GM23338 (cell line): ENCODE measurements around the gene LIME1. TPM values are rescaled to one million over a fixed set of nuclear protein-coding genes. Genes with fewer than 3 reads are reported as not detected.

Source experiments
- ATAC-seq: fragments of 200-7000 bp; cut with Tn5 transposase; 3 replicates; pipeline ENCODE4 v1.9.1; 2020
- DNase-seq: peaks from one replicate; pipeline ENCODE4 v3.0.0-alpha.2; 2015; ENCODE audit warnings: low spot score
- H2AFZ ChIP-seq: fragments of 200-600 bp; sonication (generic); 2 replicates; pipeline ENCODE4 v1.8.0; 2016; ENCODE audit warnings: antibody characterized with exemption, mild to moderate bottlenecking, moderate library complexity
- H3F3A ChIP-seq: fragments of 200-600 bp; sonication (generic); replicated peaks from 2 replicates; pipeline ENCODE4 v1.8.0; 2017; ENCODE audit warnings: antibody characterized with exemption, mixed run types, low read depth
- H3K27ac ChIP-seq: fragments of 200-600 bp; sonication (generic); 2 replicates; pipeline ENCODE4 v1.6.1; 2016; ENCODE audit warnings: low read depth
- H3K27me3 ChIP-seq: fragments of 200-600 bp; sonication (generic); 2 replicates; pipeline ENCODE4 v1.8.0; 2016; ENCODE audit warnings: mild to moderate bottlenecking, mixed run types, moderate library complexity; ENCODE audit not compliant: insufficient read depth
- H3K36me3 ChIP-seq: fragments of 200-600 bp; sonication (generic); 2 replicates; pipeline ENCODE4 v1.8.0; 2016; ENCODE audit warnings: mild to moderate bottlenecking; ENCODE audit not compliant: insufficient read depth
- H3K4me1 ChIP-seq: fragments of 200-600 bp; sonication (generic); 2 replicates; pipeline ENCODE4 v1.8.0; 2016; ENCODE audit warnings: mild to moderate bottlenecking, moderate library complexity; ENCODE audit not compliant: insufficient read depth
- H3K4me2 ChIP-seq: fragments of 200-600 bp; sonication (generic); 2 replicates; pipeline ENCODE4 v1.7.1; 2017; ENCODE audit warnings: mixed run types
- H3K4me3 ChIP-seq: fragments of 200-600 bp; sonication (generic); 2 replicates; pipeline ENCODE4 v1.6.1; 2016; ENCODE audit warnings: mixed run types
- H3K79me2 ChIP-seq: fragments of 200-600 bp; sonication (generic); replicated peaks from 2 replicates; pipeline ENCODE4 v1.8.0; 2017; ENCODE audit warnings: mild to moderate bottlenecking; ENCODE audit not compliant: insufficient read depth
- H3K9me2 ChIP-seq: fragments of 200-600 bp; sonication (generic); 2 replicates; pipeline ENCODE4 v1.8.0; 2017; ENCODE audit not compliant: insufficient read depth
- H4K20me1 ChIP-seq: fragments of 200-600 bp; sonication (generic); replicated peaks from 2 replicates; pipeline ENCODE4 v1.8.0; 2017; ENCODE audit warnings: mild to moderate bottlenecking; ENCODE audit not compliant: insufficient read depth
- H3K27ac Mint-ChIP-seq: 2 replicates; pipeline ENCODE4 v1.8.0; 2020; ENCODE audit warnings: inconsistent platforms, mild to moderate bottlenecking, moderate library complexity, mixed read lengths
- H3K27me3 Mint-ChIP-seq: 3 replicates; pipeline ENCODE4 v1.8.0; 2022; ENCODE audit warnings: low read depth, mild to moderate bottlenecking, moderate library complexity, mixed read lengths, inconsistent platforms; ENCODE audit not compliant: insufficient read depth, poor library complexity
- H3K36me3 Mint-ChIP-seq: 3 replicates; pipeline ENCODE4 v1.8.0; 2021; ENCODE audit warnings: low read depth, mild to moderate bottlenecking, inconsistent platforms, moderate library complexity, mixed read lengths
- H3K4me1 Mint-ChIP-seq: 3 replicates; pipeline ENCODE4 v1.8.0; 2020; ENCODE audit warnings: mild to moderate bottlenecking, inconsistent platforms, mixed read lengths
- H3K4me3 Mint-ChIP-seq: 3 replicates; pipeline ENCODE4 v1.8.0; 2021; ENCODE audit warnings: moderate library complexity, mild to moderate bottlenecking, inconsistent platforms, mixed read lengths
- H3K9me3 Mint-ChIP-seq: 3 replicates; pipeline ENCODE4 v1.8.0; 2020; ENCODE audit warnings: moderate library complexity, mild to moderate bottlenecking, inconsistent platforms, mixed read lengths
- CREB1 ChIP-seq: fragments of 250-450 bp; sonication (Bioruptor Pico); IDR thresholded peaks from 2 replicates; pipeline ENCODE4 v1.5.0; 2020; ENCODE audit warnings: low read depth, mild to moderate bottlenecking, moderate library complexity
- ETS1 ChIP-seq: IDR thresholded peaks from 2 replicates; pipeline ENCODE4 v1.6.1; 2016; ENCODE audit warnings: antibody characterized with exemption
- EZH2 ChIP-seq: fragments of 200-600 bp; sonication (generic); IDR thresholded peaks from one replicate; pipeline ENCODE4 v1.8.0; 2017; ENCODE audit warnings: antibody characterized with exemption, mild to moderate bottlenecking, low read depth; ENCODE audit not compliant: unreplicated experiment
- EZH2phosphoT487 ChIP-seq: fragments of 200-600 bp; sonication (generic); IDR thresholded peaks from one replicate; pipeline ENCODE4 v1.8.1; 2018; ENCODE audit warnings: antibody characterized with exemption; ENCODE audit not compliant: unreplicated experiment
- JUNB ChIP-seq: IDR thresholded peaks from one replicate; pipeline ENCODE4 v1.6.1; 2016; ENCODE audit warnings: antibody characterized with exemption; ENCODE audit not compliant: unreplicated experiment
- NANOG ChIP-seq: IDR thresholded peaks from 2 replicates; pipeline ENCODE4 v1.6.1; 2016; ENCODE audit warnings: antibody characterized with exemption, borderline replicate concordance
- POLR2AphosphoS5 ChIP-seq: IDR thresholded peaks from 2 replicates; pipeline ENCODE4 v1.6.1; 2016; ENCODE audit warnings: antibody characterized with exemption, low read depth
- REST ChIP-seq: IDR thresholded peaks from one replicate; pipeline ENCODE4 v1.6.1; 2018; ENCODE audit warnings: antibody characterized with exemption; ENCODE audit not compliant: unreplicated experiment
- STAT1 ChIP-seq: IDR thresholded peaks from one replicate; pipeline ENCODE4 v1.6.1; 2016; ENCODE audit warnings: antibody characterized with exemption; ENCODE audit not compliant: unreplicated experiment
- ZNF114 ChIP-seq: fragments of 250-450 bp; sonication (Bioruptor Pico); IDR thresholded peaks from 2 replicates; pipeline ENCODE4 v1.5.0; 2020; ENCODE audit warnings: mild to moderate bottlenecking, moderate library complexity
- ZNF331 ChIP-seq: fragments of 250-450 bp; sonication (Bioruptor Pico); IDR thresholded peaks from 2 replicates; pipeline ENCODE4 v1.5.0; 2020; ENCODE audit warnings: low read depth, mild to moderate bottlenecking, moderate library complexity
- polyA plus RNA-seq: library from polyadenylated mRNA; unstranded; fragments of >200 nt; fragmentation: Nextera tagmentation; extraction: Ambion mirVana; gene quantifications from 2 replicates; pipeline ENCODE4 v1.2.1, GENCODE V29; 2016
- total RNA-seq: library from RNA; depleted of rRNA; stranded (reverse); fragments of >200 nt; shearing (Covaris generic); gene quantifications from 2 replicates; pipeline ENCODE4 v1.2.3, GENCODE V29; 2014
- TF ChIP-seq, protein P1 (sequence below), 2 experiments: fragments of 200-600 bp in 1 of 2; sonication (generic) in 1 of 2; conservative IDR thresholded peaks; 2 replicates each; pipeline versions ENCODE4 v1.5.1 to v1.6.1; 2016 to 2017; ENCODE audit warnings: antibody characterized with exemption in 2 of 2, low read depth in 2 of 2, mild to moderate bottlenecking in 2 of 2, moderate library complexity in 1 of 2

Gene LIME1
- total and polyA plus RNA-seq, 2 experiments from 2014 or later: 4.7 to 12.2 TPM

DNA sequence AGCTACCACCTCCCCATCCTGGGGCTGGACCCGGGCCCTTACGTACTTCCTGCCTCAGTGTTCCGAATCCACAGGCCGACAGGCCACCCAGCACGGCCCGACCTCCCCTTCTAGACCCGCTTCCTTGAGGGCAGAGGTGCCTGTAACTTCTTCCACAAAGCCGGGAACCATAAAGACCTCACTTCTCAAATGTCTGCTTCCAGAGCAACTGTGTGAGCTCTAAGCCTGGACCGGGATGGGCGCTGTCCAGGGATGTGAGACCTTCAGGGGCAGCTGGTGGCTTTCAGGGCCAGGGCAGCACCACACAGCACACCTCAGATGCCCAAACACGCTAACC is 12.4 kb downstream of the LIME1 start:
- Mint-ChIP-seq H3K36me3 (peaks cover under 1% of the 10 kb centered on the region; the same call in 1 of the 3 replicates), H3K4me1 (peaks cover 10% of the 10 kb centered on the region), H3K27ac (peak overlapping the region; percentile 59), H3K4me3 (no peak overlapping the region; the same call in 2 of the 3 replicates), H3K27me3 (peaks cover 8% of the 10 kb centered on the region), H3K9me3 (no peaks in the 10 kb centered on the region; the same call in 2 of the 3 replicates)
- Histone ChIP-seq H3K36me3 (no peaks in the 10 kb centered on the region), H3K4me3 (no peak overlapping the region), H2AFZ (no peak overlapping the region), H3K4me1 (peaks cover 4% of the 10 kb centered on the region; the same call in 1 of the 2 replicates), H3K27ac (no peak overlapping the region), H3F3A (peaks cover 19% of the 10 kb centered on the region), H3K9me2 (no peaks in the 10 kb centered on the region), H3K79me2 (no peaks in the 10 kb centered on the region), H3K4me2 (no peak overlapping the region), H3K27me3 (no peaks in the 10 kb centered on the region), H4K20me1 (no peaks in the 10 kb centered on the region)
- TF ChIP-seq POLR2AphosphoS5: no peak
- no peak for TF ChIP-seq STAT1
- TF ChIP-seq, protein P1, sequence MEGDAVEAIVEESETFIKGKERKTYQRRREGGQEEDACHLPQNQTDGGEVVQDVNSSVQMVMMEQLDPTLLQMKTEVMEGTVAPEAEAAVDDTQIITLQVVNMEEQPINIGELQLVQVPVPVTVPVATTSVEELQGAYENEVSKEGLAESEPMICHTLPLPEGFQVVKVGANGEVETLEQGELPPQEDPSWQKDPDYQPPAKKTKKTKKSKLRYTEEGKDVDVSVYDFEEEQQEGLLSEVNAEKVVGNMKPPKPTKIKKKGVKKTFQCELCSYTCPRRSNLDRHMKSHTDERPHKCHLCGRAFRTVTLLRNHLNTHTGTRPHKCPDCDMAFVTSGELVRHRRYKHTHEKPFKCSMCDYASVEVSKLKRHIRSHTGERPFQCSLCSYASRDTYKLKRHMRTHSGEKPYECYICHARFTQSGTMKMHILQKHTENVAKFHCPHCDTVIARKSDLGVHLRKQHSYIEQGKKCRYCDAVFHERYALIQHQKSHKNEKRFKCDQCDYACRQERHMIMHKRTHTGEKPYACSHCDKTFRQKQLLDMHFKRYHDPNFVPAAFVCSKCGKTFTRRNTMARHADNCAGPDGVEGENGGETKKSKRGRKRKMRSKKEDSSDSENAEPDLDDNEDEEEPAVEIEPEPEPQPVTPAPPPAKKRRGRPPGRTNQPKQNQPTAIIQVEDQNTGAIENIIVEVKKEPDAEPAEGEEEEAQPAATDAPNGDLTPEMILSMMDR (conservative IDR thresholded peaks at IDR 0.05; ENCODE audit: low read depth in 2 of 2): no peak
- no peak for TF ChIP-seq EZH2phosphoT487
- TF ChIP-seq ZNF331 (CRISPR knock-in tag): no peak
- TF ChIP-seq EZH2: no peak
- TF ChIP-seq JUNB: no peak
- no peak for TF ChIP-seq NANOG
- no peak for TF ChIP-seq CREB1
- TF ChIP-seq ETS1: no peak
- DNase-seq (no peak), ATAC-seq (no peak)

GRCh38 chr20:63749597-63750508 is 13.4 kb downstream of the LIME1 start:
- Mint-ChIP-seq H3K36me3 (no peaks in the 10 kb centered on the region; the same call in 1 of the 3 replicates), H3K4me1 (peaks cover 13% of the 10 kb centered on the region), H3K27ac (no peak overlapping the region), H3K4me3 (no peak overlapping the region), H3K27me3 (peaks cover 8% of the 10 kb centered on the region), H3K9me3 (no peaks in the 10 kb centered on the region)
- Histone ChIP-seq H3K9me2 (no peaks in the 10 kb centered on the region), H3K27me3 (no peaks in the 10 kb centered on the region), H3K4me1 (peaks cover 4% of the 10 kb centered on the region; the same call in 1 of the 2 replicates), H3K4me2 (no peak overlapping the region), H3K36me3 (no peaks in the 10 kb centered on the region), H4K20me1 (no peaks in the 10 kb centered on the region), H2AFZ (no peak overlapping the region), H3K79me2 (no peaks in the 10 kb centered on the region), H3K4me3 (no peak overlapping the region), H3K27ac (no peak overlapping the region), H3F3A (peaks cover 16% of the 10 kb centered on the region)
- DNase-seq: no peak
- no peak for TF ChIP-seq ZNF331 (CRISPR knock-in tag)
- no peak for TF ChIP-seq POLR2AphosphoS5
- TF ChIP-seq ZNF114: no peak
- no peak for TF ChIP-seq CREB1
- no peak for TF ChIP-seq STAT1
- no peak for TF ChIP-seq NANOG
- TF ChIP-seq EZH2phosphoT487: no peak
- TF ChIP-seq, protein P1 (conservative IDR thresholded peaks at IDR 0.05; ENCODE audit: low read depth in 2 of 2): no peak
- no peak for TF ChIP-seq JUNB
- TF ChIP-seq EZH2: no peak
- TF ChIP-seq REST: no peak
- ATAC-seq: no peak
